Fibroblast of the aortic adventitia (primary cell): ENCODE results near the gene SDSL. TPM values are rescaled to one million over a fixed set of nuclear protein-coding genes. Genes with fewer than 3 reads are reported as not detected.

Experiments used
- DNase-seq: peaks from one replicate; pipeline ENCODE4 v3.0.0-alpha.2; 2010; ENCODE audit warnings: low read depth
- H3K4me3 ChIP-seq: 2 replicates; pipeline ENCODE4 v1.5.1; 2011; ENCODE audit warnings: low read depth, mild to moderate bottlenecking, control low read depth, low read length, moderate library complexity
- CTCF ChIP-seq: IDR thresholded peaks from 2 replicates; pipeline ENCODE4 v1.5.1; 2011; ENCODE audit warnings: mild to moderate bottlenecking, low read length, control low read depth, inconsistent platforms; ENCODE audit not compliant: insufficient read depth
- total RNA-seq: library from RNA; depleted of rRNA; stranded (reverse); fragments of >200 nt; gene quantifications from 2 replicates; pipeline ENCODE4 v1.2.3, GENCODE V29; 2012; ENCODE audit warnings: low replicate concordance

Gene SDSL
- total RNA-seq, 1 donor = 1.9 TPM

GRCh38 chr12:113480336-113480971 lies 58.3 kb downstream of the SDSL start:
- H3K4me3 ChIP-seq = no peak overlapping the region
- no peak for TF ChIP-seq CTCF
- DNase-seq = no peak

DNA sequence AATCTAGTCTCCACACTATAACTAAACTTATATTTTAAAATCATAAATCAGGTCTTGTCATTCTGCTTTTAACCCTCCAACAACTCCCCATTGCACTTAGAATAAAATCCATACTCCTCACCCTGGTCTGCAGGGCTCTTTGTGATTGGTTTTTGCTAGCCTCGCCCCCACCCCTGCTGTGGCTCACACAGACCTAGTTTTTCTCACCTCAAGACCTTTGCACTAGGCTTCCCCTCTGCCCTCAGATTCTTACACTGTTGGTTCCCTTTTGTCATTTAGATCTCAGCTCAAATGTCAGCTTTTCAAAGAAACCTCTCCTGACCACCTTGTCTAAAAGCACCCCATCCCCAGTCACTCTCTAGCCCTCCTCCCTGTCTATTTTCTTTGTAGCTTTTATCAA lies 60.2 kb downstream of the SDSL start:
- no peak for TF ChIP-seq CTCF
- DNase-seq = no peak
- H3K4me3 ChIP-seq = no peak overlapping the region

DNA sequence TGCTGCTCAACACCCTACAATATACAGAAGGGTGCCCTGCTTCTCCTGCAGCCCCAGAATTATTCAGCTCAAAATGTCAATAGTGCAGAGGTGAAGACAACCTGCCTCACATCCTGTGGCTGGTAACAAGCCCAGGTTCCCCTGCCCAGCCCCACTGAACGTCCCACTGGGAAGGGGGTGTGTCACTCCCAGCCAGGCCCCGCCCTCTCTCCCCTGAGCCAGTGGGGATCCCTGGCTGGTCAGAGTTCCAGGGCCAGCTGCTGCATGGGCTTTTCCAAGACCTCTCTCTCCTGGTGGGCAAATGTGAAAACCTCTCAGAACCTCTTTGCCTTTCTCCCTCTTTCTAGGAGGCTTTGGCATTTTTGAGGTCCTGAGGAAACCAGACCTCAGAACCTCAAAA lies 63.1 kb downstream of the SDSL start:
- no peak for TF ChIP-seq CTCF
- H3K4me3 ChIP-seq = no peak overlapping the region
- no peak for DNase-seq

GRCh38 chr12:113486722-113487121 lies 64.5 kb downstream of the SDSL start:
- no peak for DNase-seq
- no peak overlapping the region for H3K4me3 ChIP-seq
- no peak for TF ChIP-seq CTCF

Other genes with a start within 250 kb of the SDSL start
- 31.2 and 107 TPM in 2 replicates for gene DDX54, start 236.9 kb upstream of the SDSL start, total RNA-seq
- gene RITA1, start 236.7 kb upstream of the SDSL start, total RNA-seq = 13.5 and 16.3 TPM in 2 replicates
- 11.4 and 20.4 TPM in 2 replicates for gene TPCN1, start 200.9 kb upstream of the SDSL start, total RNA-seq
- gene SLC8B1, start 87.3 kb upstream of the SDSL start, total RNA-seq = 11.5 and 30.7 TPM in 2 replicates
- 35.1 and 50.9 TPM in 2 replicates for gene PLBD2, start 63.8 kb upstream of the SDSL start, total RNA-seq
- not detected in 2 replicates for gene SDS, start 18.5 kb upstream of the SDSL start, total RNA-seq
- not detected in 2 replicates for gene LHX5, start 49.5 kb downstream of the SDSL start, total RNA-seq